GM10248 (cell line): ENCODE results near the gene IL25.

Source experiments
- CTCF ChIA-PET: fragments of 300-600 bp; sonication (Branson Sonifier 250); formaldehyde crosslinking; extraction: SDS; loops from one replicate; lab custom pipeline; 2021; ENCODE audit warnings: antibody characterized with exemption; lab: Yijun Ruan, JAX
- POLR2A ChIA-PET: fragments of 350-650 bp; sonication (Branson Sonifier 250); formaldehyde crosslinking; extraction: SDS; loops from one replicate; lab custom pipeline; 2020; ENCODE audit warnings: antibody characterized with exemption; lab: Yijun Ruan, JAX
- DNase-seq: peaks from one replicate; pipeline ENCODE4 v3.0.0; 2012; ENCODE audit errors: extremely low spot score
- TF ChIP-seq, protein P1 (sequence below): IDR thresholded peaks from 2 replicates; pipeline ENCODE4 v1.5.1; 2012; ENCODE audit warnings: mild to moderate bottlenecking, low read depth; ENCODE audit errors: extremely low read depth, missing control alignments, control extremely low read depth

IL25 gene

GRCh38 chr14:23371865-23372264 lies 744 bp upstream of the IL25 start:
- TF ChIP-seq, protein P1, sequence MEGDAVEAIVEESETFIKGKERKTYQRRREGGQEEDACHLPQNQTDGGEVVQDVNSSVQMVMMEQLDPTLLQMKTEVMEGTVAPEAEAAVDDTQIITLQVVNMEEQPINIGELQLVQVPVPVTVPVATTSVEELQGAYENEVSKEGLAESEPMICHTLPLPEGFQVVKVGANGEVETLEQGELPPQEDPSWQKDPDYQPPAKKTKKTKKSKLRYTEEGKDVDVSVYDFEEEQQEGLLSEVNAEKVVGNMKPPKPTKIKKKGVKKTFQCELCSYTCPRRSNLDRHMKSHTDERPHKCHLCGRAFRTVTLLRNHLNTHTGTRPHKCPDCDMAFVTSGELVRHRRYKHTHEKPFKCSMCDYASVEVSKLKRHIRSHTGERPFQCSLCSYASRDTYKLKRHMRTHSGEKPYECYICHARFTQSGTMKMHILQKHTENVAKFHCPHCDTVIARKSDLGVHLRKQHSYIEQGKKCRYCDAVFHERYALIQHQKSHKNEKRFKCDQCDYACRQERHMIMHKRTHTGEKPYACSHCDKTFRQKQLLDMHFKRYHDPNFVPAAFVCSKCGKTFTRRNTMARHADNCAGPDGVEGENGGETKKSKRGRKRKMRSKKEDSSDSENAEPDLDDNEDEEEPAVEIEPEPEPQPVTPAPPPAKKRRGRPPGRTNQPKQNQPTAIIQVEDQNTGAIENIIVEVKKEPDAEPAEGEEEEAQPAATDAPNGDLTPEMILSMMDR = no peak
- ChIA-PET CTCF (interaction anchor here (0.9 to 5.8 kb wide), 2 partner anchors 8 to 10 kb away, joined by 3 to 42 read pairs; no protein-coding TSS in a partner anchor), POLR2A (no interaction called here)
- DNase-seq = no peak

DNA sequence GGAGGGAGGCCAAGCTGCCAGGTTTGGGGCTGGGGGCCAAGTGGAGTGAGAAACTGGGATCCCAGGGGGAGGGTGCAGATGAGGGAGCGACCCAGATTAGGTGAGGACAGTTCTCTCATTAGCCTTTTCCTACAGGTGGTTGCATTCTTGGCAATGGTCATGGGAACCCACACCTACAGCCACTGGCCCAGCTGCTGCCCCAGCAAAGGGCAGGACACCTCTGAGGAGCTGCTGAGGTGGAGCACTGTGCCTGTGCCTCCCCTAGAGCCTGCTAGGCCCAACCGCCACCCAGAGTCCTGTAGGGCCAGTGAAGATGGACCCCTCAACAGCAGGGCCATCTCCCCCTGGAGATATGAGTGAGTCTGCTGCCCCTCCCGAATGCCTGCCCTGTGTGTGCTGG lies 432 bp downstream of the IL25 start:
- CTCF ChIA-PET = interaction anchor here (0.7 to 2.3 kb wide), 2 partner anchors 11 to 252 kb away, joined by 3 to 5 read pairs; no protein-coding TSS in a partner anchor
- TF ChIP-seq, protein P1 = no peak
- no peak for DNase-seq
- POLR2A ChIA-PET = no interaction called here

GRCh38 chr14:23375527-23376251 lies 3.1 kb downstream of the IL25 start:
- TF ChIP-seq, protein P1 = no peak
- DNase-seq = no peak
- POLR2A ChIA-PET = no interaction called here
- CTCF ChIA-PET = interaction anchor here (1.1 to 2.3 kb wide), 2 partner anchors 13 to 255 kb away, joined by 3 to 5 read pairs; no protein-coding TSS in a partner anchor

DNA sequence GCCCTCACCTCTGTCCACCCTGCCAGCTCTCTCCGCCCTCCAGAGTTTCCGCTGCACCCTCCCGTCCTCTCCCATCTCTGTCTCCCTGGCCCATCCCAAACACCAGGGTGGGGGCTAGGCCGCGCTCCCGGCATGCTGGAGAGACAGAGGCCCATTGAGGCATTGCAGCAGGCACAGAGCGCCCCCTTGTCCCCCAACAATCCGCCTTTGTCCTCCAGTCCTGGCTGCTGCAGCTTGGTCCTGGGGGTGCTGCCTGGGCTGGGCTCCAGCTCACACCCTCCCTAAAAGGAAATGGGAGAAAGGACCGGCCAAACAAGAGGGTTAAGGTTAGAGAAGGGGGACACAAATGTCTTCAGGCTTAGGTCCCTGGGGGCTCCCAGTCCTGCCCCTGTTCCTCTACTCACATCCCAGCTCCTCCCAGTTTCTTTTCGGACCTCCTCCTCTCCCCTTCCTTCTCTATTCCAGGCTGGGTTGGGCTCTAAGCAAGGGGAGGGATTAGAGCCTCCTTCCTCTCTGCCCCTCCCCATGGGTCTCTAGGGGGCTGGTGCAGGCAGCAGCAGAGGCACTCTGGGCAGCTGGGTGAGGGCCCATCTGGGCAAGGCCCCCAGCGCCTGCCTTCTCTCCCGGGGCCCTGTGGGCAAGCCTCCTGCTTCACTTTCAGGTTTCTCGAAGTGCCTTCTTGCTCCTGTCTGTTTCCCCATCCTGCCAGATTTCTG lies 4.0 kb downstream of the IL25 start, which contains the start of gene CMTM5:
TSS of gene CMTM5 (plus strand) at position 565 of the 716 bp plus-strand sequence. CDS start 206 bp downstream, outside the sequence.
- DNase-seq = no peak
- POLR2A ChIA-PET = no interaction called here
- CTCF ChIA-PET = interaction anchor here (1.1 to 5.5 kb wide), 5 partner anchors 12 to 256 kb away, joined by 3 to 54 read pairs (median 11); no protein-coding TSS in a partner anchor
- TF ChIP-seq, protein P1 = no peak

- no peak for DNase-seq
- ChIA-PET POLR2A (no interaction called here), CTCF (interaction anchor here (1.1 to 5.5 kb wide), 5 partner anchors 11 to 256 kb away, joined by 3 to 54 read pairs (median 11); no protein-coding TSS in a partner anchor)
- TF ChIP-seq, protein P1 = no peak
Observed at GRCh38 chr14:23377198-23377550, 4.6 kb downstream of the IL25 start.
